ENCODE measurements around the gene AOAH.

AOAH gene, protein sequence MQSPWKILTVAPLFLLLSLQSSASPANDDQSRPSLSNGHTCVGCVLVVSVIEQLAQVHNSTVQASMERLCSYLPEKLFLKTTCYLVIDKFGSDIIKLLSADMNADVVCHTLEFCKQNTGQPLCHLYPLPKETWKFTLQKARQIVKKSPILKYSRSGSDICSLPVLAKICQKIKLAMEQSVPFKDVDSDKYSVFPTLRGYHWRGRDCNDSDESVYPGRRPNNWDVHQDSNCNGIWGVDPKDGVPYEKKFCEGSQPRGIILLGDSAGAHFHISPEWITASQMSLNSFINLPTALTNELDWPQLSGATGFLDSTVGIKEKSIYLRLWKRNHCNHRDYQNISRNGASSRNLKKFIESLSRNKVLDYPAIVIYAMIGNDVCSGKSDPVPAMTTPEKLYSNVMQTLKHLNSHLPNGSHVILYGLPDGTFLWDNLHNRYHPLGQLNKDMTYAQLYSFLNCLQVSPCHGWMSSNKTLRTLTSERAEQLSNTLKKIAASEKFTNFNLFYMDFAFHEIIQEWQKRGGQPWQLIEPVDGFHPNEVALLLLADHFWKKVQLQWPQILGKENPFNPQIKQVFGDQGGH

DNA sequence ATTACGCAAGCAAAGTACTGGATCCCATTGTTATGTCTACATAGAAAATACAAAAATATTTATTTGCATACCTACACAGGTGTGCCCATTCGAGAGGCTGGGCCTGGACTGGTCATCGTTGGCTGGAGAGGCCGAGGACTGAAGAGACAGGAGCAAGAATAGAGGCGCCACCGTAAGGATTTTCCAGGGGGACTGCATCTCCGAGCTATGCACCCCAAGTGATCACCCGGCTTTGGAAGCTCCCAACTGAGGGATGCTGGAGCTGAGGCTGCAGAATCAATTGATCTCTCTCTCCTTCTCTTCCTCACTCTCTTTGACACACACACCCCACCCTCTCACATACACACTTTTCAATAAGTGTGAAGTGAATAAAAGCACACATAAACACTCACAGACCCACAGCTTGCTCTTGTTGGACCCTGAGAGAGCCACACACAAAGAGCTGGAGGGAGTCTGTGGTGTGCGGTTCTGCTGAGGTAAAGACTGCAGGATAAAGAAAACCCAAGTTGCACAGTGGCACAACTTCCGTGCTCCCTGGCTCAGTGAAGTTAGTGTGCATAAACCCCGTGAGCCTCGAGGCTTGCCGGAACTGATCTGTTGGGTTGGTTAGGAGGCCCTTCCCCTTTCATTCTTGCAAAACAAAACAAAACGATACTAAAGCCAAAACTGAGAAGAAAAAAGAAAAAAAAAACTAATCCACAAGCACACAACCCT, at the start of gene AOAH:
TSS of gene AOAH (minus strand) at position 544 of the 714 bp plus-strand sequence. CDS start at position 198, 346 bp downstream.
- no peak for DNase-seq

DNA sequence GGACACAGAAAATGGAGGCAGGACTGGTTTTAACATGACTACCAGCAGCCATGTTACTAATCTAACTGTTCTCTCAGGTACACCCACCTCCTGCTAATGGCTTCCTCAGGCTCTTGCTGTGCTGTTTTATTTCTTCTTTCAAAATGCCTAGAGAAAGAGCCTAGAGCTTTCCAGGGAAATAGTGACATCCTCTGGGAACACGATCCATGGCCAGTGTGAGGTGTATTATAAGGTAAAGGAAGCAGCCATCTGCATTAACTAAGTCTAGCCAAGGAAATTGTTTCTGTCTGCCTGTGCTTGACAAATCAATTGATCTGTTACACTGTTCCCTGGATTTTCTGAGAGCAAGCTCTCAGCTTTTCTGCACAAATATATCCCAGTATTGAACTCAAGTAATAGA, 42.2 kb upstream of the AOAH start:
- DNase-seq = no peak

DNA sequence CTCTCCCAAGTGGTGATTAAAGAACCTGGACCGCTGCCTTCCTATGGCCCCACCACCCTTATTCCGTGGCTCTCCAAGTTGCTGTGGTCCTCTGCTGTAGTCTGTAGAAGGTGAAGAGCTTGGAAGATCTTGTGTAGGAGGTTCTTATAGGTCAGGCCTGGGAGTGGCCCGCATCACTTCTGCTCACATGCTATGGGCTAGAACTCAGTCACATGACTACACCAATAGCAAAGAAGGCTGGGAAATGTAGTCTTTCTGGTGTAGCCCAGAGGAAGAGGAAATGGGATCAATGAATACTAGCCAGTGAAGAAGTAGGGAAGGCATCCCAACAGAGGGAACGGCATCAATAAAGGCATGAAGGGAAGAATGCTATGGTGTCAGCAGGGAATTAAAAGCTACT, 41.3 kb upstream of the AOAH start:
- no peak for DNase-seq

DNA sequence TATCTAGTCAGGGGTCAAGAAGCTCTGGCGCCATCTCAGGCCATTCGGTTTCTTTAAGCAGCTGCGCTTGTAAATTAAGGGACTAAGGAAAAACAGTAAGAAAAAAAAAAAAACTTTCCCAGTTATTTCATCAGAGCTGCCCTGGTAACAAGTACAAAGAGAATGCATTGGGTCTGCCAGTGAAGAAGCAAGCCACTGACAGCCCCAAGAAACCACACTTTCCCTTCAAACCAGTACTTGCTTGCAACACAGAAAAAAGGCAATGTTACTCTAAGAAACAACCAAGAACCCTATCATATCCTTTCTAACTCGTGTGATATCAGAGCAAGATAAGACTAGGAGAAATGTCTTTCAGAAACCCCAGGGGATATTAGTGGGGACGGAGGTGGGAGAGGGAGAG, 40.6 kb upstream of the AOAH start:
- DNase-seq = no peak

DNA sequence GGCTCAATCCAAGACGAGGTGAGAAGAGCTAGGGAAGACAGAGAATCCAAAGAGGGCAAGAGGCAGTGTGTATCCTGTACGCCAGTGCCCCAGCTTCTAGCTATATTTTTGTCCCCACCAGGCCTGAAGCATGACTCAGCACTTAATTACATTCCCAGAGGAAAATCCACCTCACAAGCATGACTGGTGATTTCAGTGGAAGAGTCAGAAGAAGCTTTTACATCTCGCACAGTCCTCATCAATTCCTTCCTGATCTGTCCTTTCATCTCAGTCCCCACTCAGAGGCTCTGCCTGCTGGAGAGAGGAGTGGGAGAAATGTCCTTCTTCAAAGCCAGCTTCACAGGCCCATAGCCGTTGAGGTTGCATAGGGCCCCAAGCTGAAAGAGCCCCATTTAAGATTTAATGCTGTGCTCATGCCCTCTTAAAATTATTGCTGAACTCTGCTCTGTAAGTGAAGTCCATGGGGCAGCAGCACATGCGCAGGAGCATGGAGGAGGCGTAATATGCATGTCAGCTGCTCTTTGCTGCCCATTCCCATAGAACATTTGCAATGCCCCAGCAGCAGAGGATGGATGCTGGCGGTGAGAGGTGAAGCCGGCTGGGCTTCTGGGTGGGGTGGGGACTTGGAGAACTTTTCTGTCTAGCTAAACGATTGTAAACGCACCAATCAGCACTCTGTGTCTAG, 39.0 kb upstream of the AOAH start:
- no peak for DNase-seq

- DNase-seq = no peak
These were observed 38.1 kb upstream of the AOAH start for GRCh38 chr7:36762394-36762793.

DNA sequence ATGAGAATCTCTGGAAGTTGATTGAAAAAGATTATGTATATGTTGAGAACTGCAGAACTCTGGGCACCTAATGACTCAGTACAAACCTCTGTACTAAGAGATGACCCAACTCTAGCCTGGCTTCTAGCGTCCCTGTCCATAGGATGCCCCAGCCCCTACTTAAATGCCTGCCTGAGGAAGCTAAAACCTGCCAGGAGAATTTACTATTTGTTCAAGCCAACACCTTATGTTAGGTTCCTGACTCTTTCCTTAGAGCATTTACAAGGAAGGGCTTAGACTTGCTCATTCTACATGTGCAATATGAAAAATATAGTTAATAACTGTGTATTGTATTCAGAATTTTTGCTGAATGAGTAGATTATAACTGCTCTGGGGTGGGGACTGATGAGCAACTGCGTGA, 37.5 kb upstream of the AOAH start:
- no peak for DNase-seq

DNA sequence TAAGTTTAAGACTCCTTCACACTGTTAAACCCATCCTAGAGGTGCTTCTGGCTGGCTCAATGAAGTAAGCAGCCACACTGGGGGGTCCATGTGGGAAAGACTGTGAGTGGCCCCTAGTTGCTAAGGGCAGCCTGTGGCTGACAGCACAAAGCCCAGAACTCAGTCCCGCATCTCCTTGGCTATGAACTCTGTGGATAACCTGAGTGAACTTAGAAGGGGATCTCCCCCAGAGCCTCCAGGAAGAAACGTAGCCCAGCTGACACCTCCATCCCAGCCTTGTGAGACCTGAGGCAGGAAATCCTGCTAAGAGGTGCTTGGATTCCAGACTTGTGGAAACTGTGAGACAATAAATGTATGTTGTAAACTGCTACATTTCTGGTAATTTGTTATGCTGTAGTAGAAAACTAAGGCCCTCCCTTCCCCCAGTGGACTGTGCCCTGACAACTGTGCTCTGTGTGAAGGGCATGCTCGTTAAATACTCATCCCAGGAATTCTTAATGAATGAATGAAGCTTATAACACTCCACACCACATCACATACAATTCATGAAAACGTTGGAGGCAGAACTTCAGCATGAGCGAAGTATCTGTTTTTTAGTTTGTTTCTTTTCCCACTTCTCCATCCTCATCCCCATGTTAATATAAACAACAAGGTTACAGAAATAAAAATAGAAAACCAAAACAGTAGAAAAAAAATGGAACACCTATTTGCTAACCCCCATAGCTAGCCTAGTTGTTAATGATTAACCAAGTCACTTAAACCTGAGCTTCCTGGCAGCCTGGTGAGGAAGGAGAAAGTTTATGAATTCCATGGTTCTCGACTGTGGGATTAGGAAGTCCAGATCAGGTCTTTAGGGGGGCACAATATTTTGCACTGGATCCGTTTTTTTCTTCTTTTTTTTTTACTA, 36.8 kb upstream of the AOAH start:
- DNase-seq = no peak

DNA sequence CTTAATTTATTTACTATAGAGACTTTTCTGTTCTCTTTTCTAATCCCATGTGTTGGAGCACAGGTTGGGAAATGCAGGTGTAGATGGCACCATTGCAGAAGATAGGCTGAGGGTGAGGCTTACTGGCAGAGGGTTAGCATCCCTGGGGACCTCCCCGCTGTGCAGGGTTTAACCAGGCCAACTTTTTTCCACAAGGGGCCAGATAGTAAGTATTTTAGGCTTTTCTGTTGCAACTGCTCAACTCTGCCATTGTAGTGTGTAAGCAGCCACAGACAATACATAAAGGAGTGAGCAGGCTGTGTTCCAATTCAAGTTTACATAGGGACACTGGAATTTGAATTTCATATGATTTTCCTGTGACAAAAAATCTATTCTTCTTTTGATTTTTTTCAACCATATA, 34.6 kb upstream of the AOAH start:
- DNase-seq = no peak

- DNase-seq = no peak
These were observed 31.2 kb upstream of the AOAH start for GRCh38 chr7:36755484-36755883.

GRCh38 chr7:36752026-36752711, 27.9 kb upstream of the AOAH start:
- DNase-seq = no peak

DNA sequence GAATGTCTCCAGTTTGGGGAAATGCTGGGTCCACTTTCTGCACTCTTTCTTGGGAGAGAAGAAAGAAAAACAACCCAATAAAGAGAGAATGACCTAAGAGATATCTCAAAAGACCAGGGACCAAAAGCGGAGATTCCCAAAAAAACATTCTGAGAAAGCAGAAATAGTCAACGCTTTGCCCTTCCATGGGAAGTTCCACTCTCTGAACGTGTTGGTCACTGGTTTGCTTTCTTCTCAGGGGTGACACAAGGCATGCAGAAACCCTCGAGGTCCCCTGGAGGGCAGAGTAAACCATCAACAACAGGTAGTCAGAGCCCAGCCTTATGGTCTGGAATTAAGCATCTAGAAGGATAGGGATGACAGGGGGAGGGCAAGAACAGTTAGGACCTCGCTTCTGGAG, 26.2 kb upstream of the AOAH start:
- DNase-seq = no peak

DNA sequence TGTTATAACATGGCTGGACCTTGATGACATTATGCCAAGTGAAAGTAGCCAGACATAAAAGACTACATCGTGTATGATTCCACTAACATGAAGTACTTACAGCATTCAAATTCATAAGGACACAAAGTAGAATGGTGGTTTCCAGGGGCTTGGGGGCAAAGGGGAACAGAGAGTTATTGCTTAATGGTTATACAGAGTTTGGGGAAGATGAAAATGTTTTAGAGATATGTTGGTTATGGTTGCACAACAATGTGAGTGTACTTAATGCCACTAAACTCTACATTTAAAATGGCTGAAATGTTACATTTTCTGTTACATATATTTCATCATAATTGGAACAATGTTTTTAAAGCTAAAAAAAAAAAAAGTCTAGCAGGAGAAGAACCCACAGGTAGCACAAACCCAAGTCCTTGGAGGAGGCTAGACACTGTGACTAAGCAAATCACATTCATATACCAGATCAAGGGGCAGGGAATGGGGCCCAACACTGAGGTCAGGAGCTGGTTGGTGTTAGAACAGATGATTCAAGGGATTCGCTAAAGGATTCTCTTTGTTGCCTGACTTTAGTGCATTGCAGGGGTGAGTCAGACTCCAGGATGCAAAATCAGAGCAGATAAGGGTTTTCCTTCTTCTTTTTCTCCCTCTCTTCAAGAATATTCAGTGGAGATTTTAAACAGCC, 25.1 kb upstream of the AOAH start:
- no peak for DNase-seq

- no peak for DNase-seq
These were observed 23.8 kb upstream of the AOAH start for GRCh38 chr7:36748017-36748487.

- no peak for DNase-seq
These were observed 23.2 kb upstream of the AOAH start for GRCh38 chr7:36747280-36748016.

GRCh38 chr7:36746347-36746746, 22.1 kb upstream of the AOAH start:
- no peak for DNase-seq

DNA sequence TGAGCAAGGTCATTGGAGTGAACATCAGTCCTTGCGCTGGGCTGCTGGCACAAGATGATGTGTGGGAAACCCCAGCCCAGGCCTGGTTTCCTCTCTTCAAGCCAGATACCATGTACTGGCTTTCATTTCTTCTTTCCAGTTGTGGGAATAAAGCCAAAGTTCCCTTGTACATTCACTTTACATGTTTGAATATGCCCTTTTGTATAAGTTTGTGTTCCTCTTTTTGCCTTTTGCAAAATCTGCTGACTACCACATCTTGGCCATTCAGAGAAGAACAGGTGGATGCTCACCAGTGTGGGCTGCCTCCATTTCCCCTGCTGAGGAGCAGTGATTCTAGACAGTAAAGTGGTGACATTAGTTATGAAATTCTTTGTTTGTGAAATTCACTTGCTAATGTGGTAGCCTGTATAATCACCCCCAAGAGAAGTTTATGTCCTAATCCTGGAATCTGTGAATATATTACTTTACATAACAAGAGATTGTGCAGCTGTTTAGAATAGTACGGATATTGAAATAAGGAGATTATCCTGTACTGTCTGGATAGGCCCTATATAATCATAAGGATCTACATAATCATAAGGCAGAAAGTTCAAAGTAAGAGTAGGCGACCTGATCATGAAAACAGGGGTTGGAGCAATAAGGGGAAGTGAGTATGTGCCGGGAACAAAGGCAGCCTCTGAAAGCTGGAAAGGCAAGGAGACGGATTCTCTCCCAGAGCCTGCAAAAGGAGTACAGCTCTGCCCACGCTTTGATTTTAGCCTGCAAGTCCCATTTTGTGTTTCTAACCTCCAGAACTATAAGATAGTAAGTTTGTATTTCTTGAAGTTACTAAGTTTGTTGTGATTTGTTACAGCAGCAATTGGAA, 18.8 kb upstream of the AOAH start:
- no peak for DNase-seq

DNA sequence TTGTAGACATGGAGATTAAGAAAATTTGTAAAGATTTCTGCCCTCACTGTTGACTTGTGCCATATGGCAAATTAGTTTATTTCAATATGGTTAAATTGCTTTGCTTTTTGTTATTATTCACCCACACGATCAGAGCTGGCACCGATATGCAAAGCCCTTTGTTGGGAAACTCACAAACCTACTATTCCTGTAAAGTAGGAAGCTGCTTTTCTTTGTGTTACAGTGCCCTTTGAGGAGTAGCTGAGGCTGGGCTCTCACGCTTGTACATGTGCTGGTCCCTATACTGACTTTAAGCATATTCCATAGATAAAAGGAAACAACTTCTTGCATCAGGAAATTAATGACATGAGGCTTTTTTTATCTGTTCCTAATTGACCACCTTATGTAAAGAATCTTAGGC, 17.6 kb upstream of the AOAH start:
- DNase-seq = no peak

GRCh38 chr7:36739351-36739750, 15.1 kb upstream of the AOAH start:
- no peak for DNase-seq

DNA sequence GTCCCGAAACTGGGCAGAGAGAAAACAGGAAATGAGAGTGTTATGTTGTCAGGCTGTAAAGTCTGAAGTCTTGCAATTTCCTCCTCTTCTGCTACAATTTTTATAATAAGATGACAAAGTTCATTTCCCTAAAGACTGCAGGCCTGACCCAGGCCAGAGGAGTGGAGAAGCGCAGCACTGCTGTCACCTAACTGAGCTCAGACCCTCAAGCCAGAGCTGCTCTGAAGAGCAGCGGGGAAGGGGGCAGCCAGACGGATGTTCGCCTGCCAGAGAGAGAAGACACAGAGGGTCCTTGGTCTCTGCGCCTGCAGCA, 12.6 kb upstream of the AOAH start:
- DNase-seq = no peak

Measured in NCI-H2171 (cell line).